Keratinocyte (primary cell): ENCODE measurements around the gene CTTN. TPM values are rescaled to one million over a fixed set of nuclear protein-coding genes. Genes with fewer than 3 reads are reported as not detected.

Experiments
- DNase-seq: peaks from one replicate; pipeline ENCODE4 v3.0.0-alpha.2; 2011; ENCODE audit warnings: low read depth, missing footprints, low spot score
- FAIRE-seq: peaks from 2 replicates; lab custom pipeline; 2011; peaks lifted over from hg19 to GRCh38; lab: Jason Lieb, UNC
- H2AFZ ChIP-seq: 2 replicates; pipeline ENCODE4 v1.6.0; 2012; ENCODE audit warnings: low read length, control low read depth, inconsistent platforms; ENCODE audit not compliant: control insufficient read depth
- H3K27ac ChIP-seq: 2 replicates; pipeline ENCODE4 v1.5.1; 2011; ENCODE audit warnings: low read length; ENCODE audit not compliant: control insufficient read depth, insufficient read depth
- H3K27me3 ChIP-seq: 3 replicates; pipeline ENCODE4 v1.6.0; 2011; ENCODE audit warnings: low read length; ENCODE audit not compliant: control insufficient read depth, insufficient read depth; ENCODE audit errors: extremely low read depth
- H3K36me3 ChIP-seq, 2 experiments: 2 replicates in 1 of 2; 3 replicates in 1 of 2; pipeline ENCODE4 v1.5.1; 2011; ENCODE audit warnings: low read length in 2 of 2, mild to moderate bottlenecking in 1 of 2; ENCODE audit not compliant: control insufficient read depth in 2 of 2, insufficient read depth in 2 of 2; ENCODE audit errors: extremely low read depth in 1 of 2
- H3K4me1 ChIP-seq: 3 replicates; pipeline ENCODE4 v1.5.1; 2011; ENCODE audit warnings: low read length; ENCODE audit not compliant: control insufficient read depth, insufficient read depth; ENCODE audit errors: extremely low read depth
- H3K4me2 ChIP-seq: 3 replicates; pipeline ENCODE4 v1.6.0; 2011; ENCODE audit warnings: low read depth, low read length; ENCODE audit not compliant: control insufficient read depth, insufficient read depth; ENCODE audit errors: extremely low read depth
- H3K4me3 ChIP-seq, 3 experiments: fragments of 200-600 bp in 1 of 3; sonication (generic) in 1 of 3; 2 replicates in 2 of 3; 3 replicates in 1 of 3; pipeline ENCODE4 v1.5.1; 2011 to 2016; ENCODE audit warnings: low read length in 3 of 3, mild to moderate bottlenecking in 3 of 3, control low read depth in 2 of 3, inconsistent platforms in 1 of 3, low read depth in 1 of 3, mixed read lengths in 1 of 3, mixed run types in 1 of 3, moderate library complexity in 1 of 3; ENCODE audit not compliant: control insufficient read depth in 2 of 3, insufficient read depth in 2 of 3; ENCODE audit errors: extremely low read depth in 1 of 3
- H3K79me2 ChIP-seq: 2 replicates; pipeline ENCODE4 v1.6.0; 2012; ENCODE audit warnings: low read length; ENCODE audit not compliant: control insufficient read depth, insufficient read depth
- H3K9ac ChIP-seq: 3 replicates; pipeline ENCODE4 v1.6.0; 2011; ENCODE audit warnings: low read length; ENCODE audit not compliant: control insufficient read depth, insufficient read depth; ENCODE audit errors: extremely low read depth
- H3K9me1 ChIP-seq: 3 replicates; pipeline ENCODE4 v1.6.0; 2011; ENCODE audit warnings: low read length; ENCODE audit not compliant: control insufficient read depth, insufficient read depth; ENCODE audit errors: extremely low read depth
- H3K9me3 ChIP-seq: 2 replicates; pipeline ENCODE4 v1.5.1; 2012; ENCODE audit warnings: low read depth, low read length; ENCODE audit not compliant: control insufficient read depth
- H4K20me1 ChIP-seq: 3 replicates; pipeline ENCODE4 v1.6.0; 2011; ENCODE audit warnings: low read length; ENCODE audit not compliant: control insufficient read depth, insufficient read depth; ENCODE audit errors: extremely low read depth
- CTCF ChIP-seq, 3 experiments: IDR thresholded peaks in 1 of 3; conservative IDR thresholded peaks in 1 of 3; optimal IDR thresholded peaks in 1 of 3; 2 replicates in 2 of 3; 3 replicates in 1 of 3; pipeline versions ENCODE3 to v1.5.1; 2011; ENCODE audit warnings: low read length in 3 of 3, mild to moderate bottlenecking in 3 of 3, moderate library complexity in 2 of 3, control low read depth in 1 of 3, inconsistent platforms in 1 of 3; ENCODE audit not compliant: insufficient read depth in 2 of 3; ENCODE audit errors: extremely low read depth in 1 of 3
- EZH2 ChIP-seq: IDR thresholded peaks from one replicate; pipeline ENCODE4 v1.6.1; 2012; ENCODE audit warnings: inconsistent platforms, mild to moderate bottlenecking, low read length, moderate library complexity
- dilution Hi-C: fragments of 300-500 bp; cut with MboI; formaldehyde crosslinking; loops from one replicate; pipeline ENCODE4 v1.7.0; 2020; ENCODE audit warnings: low sequenced_read_pairs; ENCODE audit not compliant: extremely low pct_ligation_motif_present
- polyA plus RNA-seq, 5 experiments: library from polyadenylated mRNA; depleted of rRNA in 3 of 5; stranded (reverse) in 3 of 5; stranded (forward) in 1 of 5; unstranded in 1 of 5; fragments of >200 nt; gene quantifications; 1 replicate in 1 of 5; 2 replicates in 3 of 5; 3 replicates in 1 of 5; pipeline versions ENCODE4 v1.2.1 to v1.2.3, GENCODE V29; 2011 to 2012; ENCODE audit warnings: missing spikeins in 2 of 5, low read depth in 1 of 5, low replicate concordance in 1 of 5

Gene CTTN
- polyA plus RNA-seq, 1 donor (not counting 4 experiments of a cell fraction or from before 2014, with no cell fraction given), result 184 TPM

- Histone ChIP-seq H3K36me3 (no peaks in the 10 kb centered on the region), H4K20me1 (no peaks in the 10 kb centered on the region), H3K4me3 (no peak overlapping the region), H3K9me3 (no peaks in the 10 kb centered on the region), H3K9me1 (no peaks in the 10 kb centered on the region), H3K9ac (no peak overlapping the region), H2AFZ (no peak overlapping the region), H3K27me3 (no peaks in the 10 kb centered on the region), H3K4me1 (no peaks in the 10 kb centered on the region), H3K79me2 (no peaks in the 10 kb centered on the region), H3K27ac (no peak overlapping the region), H3K4me2 (no peak overlapping the region)
- FAIRE-seq (no peak), DNase-seq (no peak)
- TF ChIP-seq CTCF (optimal IDR thresholded peaks at IDR 0.05 in 1 of 3, IDR thresholded peaks at IDR 0.05 in 1 of 3, conservative IDR thresholded peaks at IDR 0.05 in 1 of 3; ENCODE audit: extremely low read depth in 1 of 3, insufficient read depth in 2 of 3, low read length in 3 of 3) (no peak), EZH2 (no peak)
- dilution Hi-C loops, result no loop called here
Measured at GRCh38 chr11:70473186-70473872, 75.0 kb downstream of the CTTN start.

GRCh38 chr11:70473873-70474690, 75.8 kb downstream of the CTTN start:
- Histone ChIP-seq H4K20me1 (no peaks in the 10 kb centered on the region), H3K4me3 (no peak overlapping the region), H3K27ac (no peak overlapping the region), H3K79me2 (no peaks in the 10 kb centered on the region), H3K4me2 (no peak overlapping the region), H3K36me3 (no peaks in the 10 kb centered on the region), H3K9ac (no peak overlapping the region), H3K9me1 (no peaks in the 10 kb centered on the region), H3K9me3 (no peaks in the 10 kb centered on the region), H3K4me1 (no peaks in the 10 kb centered on the region), H3K27me3 (no peaks in the 10 kb centered on the region), H2AFZ (no peak overlapping the region)
- no peak for TF ChIP-seq EZH2
- no peak for TF ChIP-seq CTCF (optimal IDR thresholded peaks at IDR 0.05 in 1 of 3, IDR thresholded peaks at IDR 0.05 in 1 of 3, conservative IDR thresholded peaks at IDR 0.05 in 1 of 3; ENCODE audit: extremely low read depth in 1 of 3, insufficient read depth in 2 of 3, low read length in 3 of 3)
- FAIRE-seq (no peak), DNase-seq (no peak)
- dilution Hi-C loops, result no loop called here
